Ammon's horn (tissue), 1 donor: Measurements from ENCODE around the gene FABP1.
A peak's percentile ranks its signal among the peaks of the same experiment; 100 is the strongest.

Source experiments
- DNase-seq: peaks from one replicate; pipeline ENCODE4 v3.0.0-alpha.2; 2016; ENCODE audit warnings: low spot score

Gene FABP1

DNA sequence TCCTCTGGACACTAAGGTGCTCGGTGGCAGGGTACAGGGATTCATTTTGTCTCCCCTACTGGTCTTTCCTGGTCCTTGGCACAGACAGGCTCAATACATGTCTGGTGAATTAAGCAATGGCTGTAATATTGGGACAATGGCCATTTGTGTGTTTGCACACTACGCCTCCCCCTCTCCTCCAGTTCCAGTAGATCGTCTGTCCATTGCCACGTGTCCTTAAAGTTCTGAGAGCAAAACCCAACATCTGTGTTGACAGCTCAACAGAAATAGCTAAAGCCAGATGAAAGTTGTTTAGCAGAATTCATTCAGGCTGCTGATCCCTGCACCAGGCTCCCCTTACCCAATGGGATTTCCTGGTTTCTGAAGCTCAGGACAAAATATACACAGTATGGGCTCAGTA, 9.0 kb upstream of the FABP1 start:
- peak; percentile 84 for DNase-seq

DNA sequence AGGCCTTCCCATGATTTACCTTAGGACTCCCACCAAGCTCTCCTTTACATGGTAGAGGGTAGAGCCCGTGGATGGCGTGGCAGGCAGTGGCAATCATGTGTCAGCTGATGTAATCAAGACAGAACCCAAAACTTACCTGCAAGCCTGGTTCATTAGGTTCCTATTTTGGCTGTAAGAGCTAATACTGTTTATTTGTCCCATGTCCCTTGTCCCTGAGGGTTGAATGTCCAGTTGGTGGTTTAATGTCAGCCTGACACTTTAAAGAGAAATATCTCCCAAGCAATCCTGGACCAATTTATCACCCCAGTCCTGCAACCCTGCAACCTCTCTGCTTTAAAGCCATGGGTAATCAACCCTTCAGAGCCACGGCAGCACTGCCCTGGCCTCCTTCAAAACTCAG, 6.0 kb upstream of the FABP1 start:
- DNase-seq: no peak

DNA sequence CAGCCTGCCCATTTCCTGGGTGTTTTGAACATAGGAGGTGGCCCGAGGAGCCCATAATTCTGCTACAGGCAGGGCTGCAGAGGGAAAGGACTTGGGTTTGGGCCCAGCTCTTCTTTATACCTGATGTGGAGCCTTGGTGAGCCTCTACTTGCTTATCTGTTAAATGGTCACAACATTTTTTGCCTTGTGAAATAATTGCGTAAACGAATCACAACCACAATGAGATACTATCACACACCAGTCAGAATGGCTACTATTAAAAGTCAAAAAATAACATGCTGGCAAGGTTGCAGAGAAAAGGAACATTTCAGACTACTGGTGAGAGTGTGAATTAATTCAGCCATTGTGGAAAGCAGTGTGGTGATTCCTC, 4.1 kb upstream of the FABP1 start:
- no peak for DNase-seq

DNA sequence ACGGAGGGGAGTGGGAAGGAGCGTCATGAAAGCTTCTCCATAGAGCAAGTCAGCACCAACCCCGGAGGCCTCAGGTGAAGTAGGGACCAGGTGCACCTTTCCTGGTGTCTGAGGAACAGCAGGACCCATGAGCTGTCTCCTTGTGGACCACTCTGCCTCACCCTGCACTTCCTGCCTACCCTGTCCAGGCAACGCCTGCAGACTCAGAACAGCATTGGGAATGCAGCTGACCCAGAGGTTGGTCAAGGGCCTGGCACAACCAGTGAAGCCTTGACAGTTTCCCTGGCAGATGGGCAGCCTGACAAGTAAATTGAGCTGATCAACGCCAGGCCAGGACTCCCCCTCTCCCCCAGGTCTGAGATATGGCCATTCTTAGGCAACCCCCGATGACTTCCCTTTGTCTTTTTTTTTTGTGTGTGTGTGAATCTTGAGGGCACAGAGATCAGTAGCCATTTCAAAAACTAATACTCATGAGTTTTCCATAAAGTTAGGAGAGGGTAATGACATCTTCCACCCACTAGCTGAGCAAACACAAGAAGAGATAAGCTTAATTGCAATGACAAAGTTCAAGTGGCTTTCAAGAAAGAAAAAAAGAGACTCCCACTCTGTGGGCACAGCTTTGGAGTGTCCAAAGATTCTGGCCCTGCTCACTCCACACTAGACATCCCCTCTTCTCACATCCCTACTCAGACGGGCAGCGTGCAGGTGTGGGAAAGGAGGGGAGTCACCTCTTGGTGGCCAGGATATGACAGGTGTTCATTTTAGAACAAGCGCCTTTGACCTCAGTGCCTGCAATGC, 3.5 kb upstream of the FABP1 start:
- DNase-seq: no peak

DNA sequence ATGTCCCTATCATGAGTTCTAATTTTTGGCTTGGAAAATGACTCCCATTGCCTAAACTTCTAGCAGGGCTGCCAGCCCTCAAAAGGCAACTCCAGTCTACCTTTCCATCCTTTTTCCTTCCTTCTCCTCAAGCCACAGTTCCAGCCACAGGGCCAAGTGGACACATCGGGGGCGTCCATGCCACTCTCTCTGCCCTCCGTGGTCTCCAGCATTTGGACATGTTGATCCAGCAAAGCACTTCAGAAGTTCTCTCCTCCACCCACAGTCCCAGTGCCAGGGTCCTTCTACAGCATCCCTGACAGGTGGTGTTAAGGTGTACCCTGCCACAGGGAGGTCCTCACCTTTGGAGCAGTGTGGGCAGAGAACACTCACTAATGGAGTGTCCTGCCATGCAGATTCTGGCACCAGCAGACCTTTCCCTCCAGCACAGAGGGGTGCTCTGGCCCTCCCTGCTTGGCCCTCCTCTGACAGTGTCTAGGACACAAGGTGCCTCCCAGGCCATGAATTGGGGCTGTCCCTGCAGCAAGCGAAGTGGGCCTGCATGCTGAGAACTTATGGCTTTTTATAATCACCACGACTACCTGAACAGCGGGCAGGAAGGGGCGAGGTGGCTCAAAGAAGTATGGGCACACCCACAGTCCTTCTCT, 1.6 kb upstream of the FABP1 start:
- no peak for DNase-seq

DNA sequence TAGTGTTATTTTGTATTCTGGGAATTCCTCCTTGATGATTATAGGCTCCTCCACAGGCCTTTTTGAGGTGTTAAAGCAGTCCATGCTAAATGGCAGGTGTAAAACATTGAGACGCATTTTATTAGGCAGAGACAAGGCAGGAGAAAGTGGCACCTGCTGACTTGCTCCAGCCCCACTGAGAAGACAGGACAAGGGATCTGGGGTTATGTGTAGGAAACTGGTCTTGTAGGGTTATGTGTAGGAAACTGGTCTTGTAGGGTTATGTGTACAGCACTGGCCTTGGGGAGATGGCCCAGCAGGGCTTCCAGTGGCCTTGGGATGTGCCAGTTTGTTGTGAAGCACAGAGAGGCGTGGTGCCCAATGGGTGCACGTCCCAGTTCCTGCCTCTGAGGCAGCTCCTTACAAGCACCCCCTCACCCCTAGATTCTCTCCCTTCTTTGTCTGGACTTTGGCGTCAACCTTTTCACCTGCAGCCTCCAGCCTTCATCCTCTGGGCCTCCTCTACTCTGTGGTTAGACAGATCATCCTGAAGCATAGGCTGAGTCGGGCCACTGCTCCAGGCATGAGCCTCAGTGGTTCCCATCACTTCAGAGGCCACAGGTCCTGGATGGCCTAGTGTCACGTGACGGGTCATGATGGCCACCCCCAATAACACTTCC, 921 bp upstream of the FABP1 start:
- DNase-seq: no peak

DNA sequence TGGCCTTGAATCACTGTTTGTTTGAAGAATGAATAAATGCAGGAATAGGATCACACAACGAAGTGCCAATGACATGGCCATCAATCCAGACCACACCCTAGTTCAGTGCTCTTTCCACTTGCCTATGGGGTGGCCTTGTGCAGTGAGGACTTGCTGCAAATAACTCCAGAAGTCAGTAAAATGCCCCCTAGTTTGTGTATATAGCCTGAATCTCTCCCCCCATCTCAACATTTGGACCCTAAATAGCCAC, 299 bp downstream of the FABP1 start:
- no peak for DNase-seq

DNA sequence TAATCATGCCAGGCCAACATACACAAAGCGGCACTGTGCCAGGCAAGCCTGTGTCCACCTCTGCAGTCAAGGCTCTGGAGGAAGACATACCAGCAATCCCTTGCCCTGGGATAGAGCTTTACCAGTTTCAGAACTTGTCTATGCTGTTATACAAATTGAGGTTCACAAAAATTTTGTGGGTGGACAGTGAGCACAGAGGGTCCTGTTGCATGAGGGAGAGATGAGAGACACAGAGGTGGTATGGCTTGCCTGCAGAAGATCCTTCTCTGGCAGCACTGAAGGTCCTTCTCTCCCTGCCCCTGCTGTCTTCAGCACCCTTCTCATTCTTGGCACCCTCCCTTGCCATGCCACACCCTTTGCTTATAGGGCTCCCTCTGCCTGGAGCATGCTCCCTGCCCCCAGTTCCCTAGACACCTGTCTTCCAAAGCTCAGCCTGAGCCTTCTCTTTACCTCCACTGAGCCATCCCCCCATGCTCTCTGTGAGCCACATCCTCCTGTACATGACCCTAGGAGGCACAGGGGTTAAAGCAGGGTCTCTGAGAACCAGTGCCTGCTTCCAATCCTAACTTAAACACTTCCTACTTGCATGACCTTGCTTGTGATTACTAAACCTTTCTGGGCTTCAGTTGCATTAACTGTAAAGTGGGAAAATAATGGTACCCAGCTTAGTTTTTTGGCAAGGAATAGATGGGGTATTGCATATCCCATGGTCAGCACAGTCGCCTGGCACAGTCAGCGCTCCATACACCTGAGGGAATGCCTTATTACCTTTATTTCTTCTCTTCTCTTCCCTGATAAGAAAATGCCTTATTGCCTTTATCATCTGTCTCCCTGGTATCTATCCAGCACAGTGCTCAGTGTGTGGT, 857 bp downstream of the FABP1 start:
- DNase-seq: no peak

DNA sequence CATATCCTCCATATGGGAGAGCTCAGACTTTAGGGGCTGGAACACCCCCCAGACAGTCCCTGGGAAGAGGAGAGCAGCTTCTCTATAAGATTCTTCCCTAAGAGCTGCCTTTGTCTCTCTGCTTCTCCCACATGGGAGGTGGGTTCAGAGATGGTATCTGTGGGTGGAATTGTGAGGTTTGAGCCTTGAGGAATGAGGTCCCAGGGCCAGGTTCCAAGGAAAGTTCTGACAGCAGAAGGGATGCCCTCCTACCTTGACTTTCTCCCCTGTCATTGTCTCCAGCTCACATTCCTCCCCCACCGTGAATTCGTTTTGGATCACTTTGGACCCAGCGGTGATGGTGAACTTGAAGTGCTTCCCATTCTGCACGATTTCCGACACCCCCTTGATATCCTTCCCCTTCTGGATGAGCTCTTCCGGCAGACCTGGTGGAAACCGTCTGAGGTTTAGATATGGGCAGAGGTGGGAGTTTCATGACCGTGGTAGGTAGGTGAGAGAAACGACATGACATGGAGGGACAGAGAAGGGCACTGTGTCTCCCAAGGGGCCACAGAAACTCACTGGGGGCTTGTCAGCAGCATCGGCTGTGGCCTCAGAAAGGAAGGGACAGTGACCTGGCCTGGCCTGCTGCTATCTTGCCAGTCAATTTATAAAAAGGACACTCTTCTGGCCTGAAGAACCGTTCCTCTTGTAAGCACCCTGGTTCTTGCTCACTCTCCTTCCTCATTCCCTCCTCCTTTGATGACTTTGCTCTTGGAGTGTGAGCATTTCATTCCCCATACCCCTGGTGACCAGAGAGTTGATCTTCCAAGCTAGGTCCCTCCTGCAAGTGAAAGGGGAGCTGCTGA, 1.7 kb downstream of the FABP1 start:
- no peak for DNase-seq

DNA sequence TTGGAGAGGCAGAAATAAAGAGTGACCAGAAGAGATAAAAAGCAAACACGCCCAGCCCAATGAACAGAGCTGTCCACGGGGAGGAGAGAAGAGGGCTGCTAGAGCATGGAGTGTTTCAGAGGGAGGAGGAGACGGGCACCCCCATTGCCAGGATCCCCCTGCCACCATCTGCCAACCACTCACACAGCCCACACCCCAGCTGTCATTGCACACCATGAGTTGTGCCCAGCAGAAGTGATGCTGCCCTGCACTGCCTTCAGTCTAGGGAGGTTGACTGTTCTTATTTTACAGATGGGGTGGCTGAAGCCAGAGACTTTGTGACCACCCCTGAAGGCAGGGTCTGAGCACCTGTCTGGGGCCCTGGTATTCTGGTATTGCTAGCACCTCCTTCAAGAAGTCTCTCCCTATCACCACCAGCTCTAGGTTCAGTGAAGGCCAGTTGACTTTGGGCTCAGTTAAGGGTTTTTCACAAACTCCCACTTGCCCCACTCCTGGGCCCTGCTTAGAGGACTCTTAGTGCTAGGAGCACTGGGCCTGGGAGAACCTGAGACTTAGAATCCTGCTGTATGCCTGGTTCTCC, 2.4 kb downstream of the FABP1 start:
- DNase-seq: peak; percentile 40

DNA sequence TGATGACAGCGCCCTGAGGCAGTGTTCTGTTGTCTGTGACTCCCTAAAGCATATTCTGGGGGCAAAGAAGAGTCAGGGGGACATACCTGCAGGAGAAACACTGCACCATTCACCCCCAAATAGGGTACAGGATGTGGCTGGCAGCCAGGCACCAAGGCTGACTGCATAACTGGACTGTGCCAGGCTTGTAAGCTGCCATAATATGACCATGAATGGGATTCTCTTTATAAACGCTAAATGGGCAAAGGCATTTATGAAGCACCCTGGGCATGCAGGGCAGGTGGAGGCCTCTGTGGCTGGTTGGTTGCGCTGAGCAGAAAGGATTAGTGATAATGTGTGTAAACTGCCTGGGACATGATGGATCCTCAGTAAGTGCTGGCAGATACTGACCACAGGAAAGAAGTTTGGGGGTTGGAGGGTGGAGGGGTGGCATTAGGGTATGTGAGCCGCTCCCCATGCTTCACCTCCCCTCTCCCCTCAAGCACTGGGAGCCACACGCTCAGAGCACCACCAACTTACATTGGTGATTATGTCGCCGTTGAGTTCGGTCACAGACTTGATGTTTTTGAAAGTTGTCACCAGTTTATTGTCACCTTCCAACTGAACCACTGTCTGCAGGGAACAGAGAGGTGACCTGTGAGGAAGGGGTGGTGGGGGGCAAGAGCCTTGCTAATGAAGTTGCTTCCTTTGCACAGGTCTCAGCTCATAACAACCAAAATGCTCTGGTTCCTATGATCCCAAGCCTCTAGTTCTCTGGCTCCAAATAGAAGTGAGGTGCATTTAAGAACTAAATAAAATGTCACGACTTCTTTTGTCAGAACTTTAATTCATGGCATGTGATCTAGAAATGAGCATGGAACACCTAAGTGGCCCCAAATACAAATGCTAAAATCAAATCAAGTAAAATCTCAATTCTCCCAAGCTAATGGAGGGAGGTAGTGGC, 3.6 kb downstream of the FABP1 start:
- no peak for DNase-seq

DNA sequence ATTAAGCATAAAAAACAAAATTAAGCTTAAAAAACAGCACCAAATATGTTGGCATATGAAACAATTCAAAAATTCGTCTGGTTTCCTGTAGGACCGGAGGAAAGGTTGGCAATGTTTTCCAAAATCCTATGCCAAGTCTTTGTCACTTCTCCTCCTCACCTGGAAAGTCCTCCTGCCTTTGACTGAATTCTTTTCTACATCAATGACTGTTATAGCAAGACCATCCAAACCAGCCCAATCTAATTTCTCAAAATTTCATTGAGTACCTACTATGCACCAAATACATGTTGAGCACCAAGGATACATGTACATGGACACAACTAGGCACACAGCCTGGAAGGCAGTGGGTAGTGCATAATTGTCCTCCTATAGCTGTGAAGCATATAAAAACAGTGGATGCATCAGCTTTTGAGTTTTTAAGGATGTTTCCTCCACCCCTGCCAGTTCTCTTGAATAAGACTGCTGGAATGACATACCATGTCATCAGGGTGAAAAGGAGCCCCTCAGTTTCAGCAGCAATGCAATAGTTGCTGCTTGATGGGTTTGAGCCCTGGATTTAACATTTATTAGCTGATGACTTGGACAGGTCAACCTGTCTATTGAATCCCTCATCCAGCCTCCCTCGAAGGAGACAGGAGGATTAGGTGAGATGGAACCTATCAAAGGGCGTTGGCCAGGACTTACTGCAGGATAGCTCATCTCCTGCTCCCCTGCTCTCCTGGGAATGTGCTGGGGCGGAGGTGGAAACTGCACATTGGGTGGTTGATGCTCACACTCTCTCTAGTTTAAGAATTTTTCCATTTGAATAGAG, 4.5 kb downstream of the FABP1 start:
- DNase-seq: no peak

DNA sequence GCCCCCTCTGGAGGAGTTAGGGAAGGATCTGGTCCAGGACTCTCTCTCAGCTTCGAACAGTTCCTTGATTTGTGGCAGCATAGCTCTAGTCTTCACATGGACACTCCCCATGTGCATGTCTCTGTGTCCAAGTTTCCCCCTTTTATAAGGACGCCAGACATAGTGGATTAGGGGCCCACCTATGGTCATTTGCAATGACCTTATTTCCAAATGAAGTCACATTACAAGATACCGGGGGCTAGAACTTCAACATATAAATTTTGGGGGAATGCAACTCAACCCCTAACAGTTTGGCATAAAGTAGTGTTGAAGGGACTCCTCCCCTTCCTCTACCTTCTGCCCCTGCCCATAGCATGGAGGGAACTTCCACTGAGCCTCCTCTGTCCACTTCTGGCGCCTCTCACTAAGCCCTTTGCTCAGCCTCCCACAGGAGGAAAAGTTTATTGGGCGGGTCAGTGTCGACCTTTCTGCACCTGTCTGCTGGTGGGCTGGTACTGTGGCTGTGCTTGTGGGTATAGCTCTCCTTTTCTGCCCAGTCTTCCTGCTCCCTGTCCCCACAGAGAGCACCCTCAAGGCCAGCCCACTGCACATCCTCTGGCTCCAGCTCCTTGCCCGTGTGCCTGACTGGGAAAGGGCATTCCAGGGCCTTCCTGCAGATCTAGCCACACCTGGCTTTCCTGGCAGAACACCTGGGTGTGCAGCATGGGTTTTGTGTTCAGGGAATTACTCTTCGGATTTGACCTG, 5.5 kb downstream of the FABP1 start:
- DNase-seq: no peak

DNA sequence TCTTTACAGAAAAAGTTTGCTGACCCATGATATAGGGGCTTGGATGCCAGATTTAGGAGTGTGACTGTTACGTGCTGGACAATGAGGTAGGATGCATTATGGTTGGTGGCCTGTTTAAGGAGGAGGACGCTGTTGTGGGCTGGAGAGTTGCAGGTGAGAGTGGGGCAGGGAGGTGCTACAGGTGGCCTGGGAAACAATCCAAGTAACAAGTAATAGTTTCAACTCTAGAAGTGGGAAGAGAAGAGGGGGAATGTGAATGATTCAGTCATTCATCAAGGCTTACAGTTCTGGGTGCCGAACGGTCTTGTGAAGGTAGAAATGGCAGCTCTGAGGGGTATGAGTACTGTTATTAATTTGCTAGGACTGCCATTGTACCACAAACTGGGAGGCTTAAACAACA, 6.2 kb downstream of the FABP1 start:
- no peak for DNase-seq

DNA sequence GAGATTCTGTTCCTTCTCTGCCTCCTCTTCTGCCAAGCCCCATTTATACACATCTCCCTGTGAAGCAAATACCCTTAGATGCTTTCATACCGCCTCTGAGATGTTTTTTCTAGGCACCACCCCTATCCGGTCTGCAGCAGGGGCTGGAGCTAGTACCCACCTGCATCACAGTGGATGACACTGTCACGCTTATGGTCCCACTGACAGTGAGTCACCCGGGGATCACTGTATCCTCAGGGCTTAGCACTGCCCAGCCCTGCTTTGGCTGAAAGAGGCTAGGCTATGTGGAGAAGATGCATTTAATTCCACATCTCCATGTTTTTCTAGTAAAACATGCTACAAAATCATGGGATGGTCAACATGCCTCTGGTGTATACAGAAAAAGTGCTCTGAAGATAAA, 9.9 kb downstream of the FABP1 start:
- no peak for DNase-seq

DNA sequence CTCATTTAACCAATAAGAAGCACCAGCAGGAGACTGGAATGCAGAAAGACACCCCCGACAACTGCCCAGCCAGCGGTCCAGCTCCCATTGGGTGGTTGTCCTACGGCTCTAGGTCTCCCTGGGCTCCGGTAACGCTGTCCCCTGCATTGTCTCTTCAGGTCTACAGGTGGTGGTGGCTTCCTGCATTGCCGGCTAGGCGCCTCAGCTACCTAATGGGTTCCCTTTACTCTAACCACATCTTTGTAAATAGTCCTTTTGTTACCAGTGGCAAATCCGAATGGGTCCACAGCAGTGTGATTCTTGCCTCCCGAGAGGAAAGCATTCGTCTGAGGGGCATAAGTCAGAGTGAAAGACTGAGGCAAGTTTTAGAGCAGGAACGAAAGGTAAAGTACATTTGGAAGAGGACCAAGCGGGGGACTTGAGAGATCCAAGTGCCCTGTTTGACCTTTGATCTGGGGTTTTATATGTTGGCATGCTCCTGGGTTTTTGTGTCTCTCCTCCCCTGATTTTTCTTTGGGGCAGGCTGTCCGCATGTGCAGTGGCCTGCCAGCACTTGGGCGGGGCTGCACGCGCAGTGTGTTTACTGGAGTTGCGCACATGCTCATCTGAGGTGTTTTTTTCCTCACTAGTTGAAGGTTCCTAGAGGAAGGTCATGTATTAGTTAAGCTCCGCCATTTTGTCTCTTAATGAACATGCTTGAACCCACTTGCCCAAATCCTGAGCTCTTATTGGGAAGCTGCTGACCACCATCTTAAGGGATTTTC, 11.0 kb downstream of the FABP1 start:
- no peak for DNase-seq

DNA sequence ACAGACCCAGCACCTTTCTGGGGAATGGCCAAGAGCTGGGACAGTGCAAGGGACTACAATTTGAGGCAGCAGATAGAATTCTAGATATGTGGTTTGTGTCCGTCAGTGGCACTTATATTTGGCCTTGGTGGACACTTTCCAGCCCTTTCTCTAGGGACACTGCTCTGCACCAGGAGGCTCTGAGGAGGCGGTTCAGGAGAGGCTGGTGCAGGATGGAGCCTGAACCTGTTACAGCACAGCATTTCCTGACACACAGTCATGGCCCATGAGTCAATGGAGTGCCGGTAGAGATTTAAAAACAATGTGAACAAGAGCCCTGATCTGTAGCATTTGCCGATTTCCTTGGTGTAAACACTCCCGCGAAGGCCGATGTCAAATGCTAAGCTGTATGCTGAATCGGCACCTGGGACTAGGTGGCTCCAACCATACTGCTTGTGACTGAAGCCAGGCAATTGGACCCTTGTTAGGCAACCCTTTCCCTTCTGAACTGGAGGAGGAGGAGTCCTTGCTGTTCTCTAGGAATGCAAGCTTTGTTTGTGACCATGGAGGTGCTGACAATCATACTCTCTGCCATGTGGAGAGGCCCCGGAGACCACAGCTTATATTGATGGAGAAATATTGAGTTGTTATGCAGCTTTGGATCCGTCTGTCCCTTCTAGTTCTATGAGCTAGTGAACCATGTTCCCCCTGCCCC, 11.9 kb downstream of the FABP1 start:
- no peak for DNase-seq
